Calu3 (cell line): ENCODE results near the gene KIAA0232. TPM values are rescaled to one million over a fixed set of nuclear protein-coding genes. Genes with fewer than 3 reads are reported as not detected.

Experiments used
- BruUV-seq: library from RNA; stranded (reverse); fragments of 400-500 nt; replicated peaks from 2 replicates; lab custom pipeline; 2021; lab: Mats Ljungman, UMichigan
- CTCF ChIA-PET: fragments of 300-600 bp; sonication (Branson Sonifier 250); formaldehyde crosslinking; loops from one replicate; lab custom pipeline; 2022; ENCODE audit warnings: antibody characterized with exemption; lab: Charles Lee
- DNase-seq: peaks from one replicate; pipeline ENCODE4 v3.0.0; 2022
- H3K27ac Mint-ChIP-seq: one replicate; pipeline ENCODE4 v1.8.0; 2022; ENCODE audit warnings: mixed read lengths; ENCODE audit not compliant: unreplicated experiment
- H3K27me3 Mint-ChIP-seq: one replicate; pipeline ENCODE4 v1.8.0; 2022; ENCODE audit warnings: mixed read lengths; ENCODE audit not compliant: unreplicated experiment
- H3K36me3 Mint-ChIP-seq: one replicate; pipeline ENCODE4 v1.8.0; 2022; ENCODE audit warnings: mild to moderate bottlenecking, moderate library complexity, mixed read lengths; ENCODE audit not compliant: insufficient read depth, unreplicated experiment
- H3K4me1 Mint-ChIP-seq: one replicate; pipeline ENCODE4 v1.8.0; 2022; ENCODE audit warnings: mild to moderate bottlenecking, low read depth, mixed read lengths; ENCODE audit not compliant: unreplicated experiment
- H3K4me3 Mint-ChIP-seq: one replicate; pipeline ENCODE4 v1.8.0; 2022; ENCODE audit warnings: mild to moderate bottlenecking, low read depth, moderate library complexity, mixed read lengths; ENCODE audit not compliant: unreplicated experiment
- H3K9me3 Mint-ChIP-seq: one replicate; pipeline ENCODE4 v1.8.0; 2022; ENCODE audit warnings: low read depth, mixed read lengths; ENCODE audit not compliant: unreplicated experiment
- CTCF ChIP-seq: fragments of 200-600 bp; IDR thresholded peaks from one replicate; pipeline ENCODE4 v1.8.0; 2022; ENCODE audit warnings: antibody characterized with exemption; ENCODE audit not compliant: unreplicated experiment
- intact Hi-C: fragments of 100-400 bp; cut with micrococcal nuclease; formaldehyde crosslinking; loops from one replicate; pipeline ENCODE4 v1.10.0; 2022; ENCODE audit not compliant: unreplicated experiment
- total RNA-seq: library from RNA; stranded (reverse); gene quantifications from 2 replicates; pipeline ENCODE4 v1.2.3, GENCODE V29; 2022

The KIAA0232 gene
- total RNA-seq, 1 experiment from 2014 or later, result 17.7 TPM

- DNase-seq, result no peak
- peaks cover 3% of the 10 kb centered on the region for H3K27me3 Mint-ChIP-seq
- intact Hi-C loops, result no loop called here
- H3K4me3 Mint-ChIP-seq, result no peak overlapping the region
- CTCF ChIA-PET, result no interaction called here
- BruUV-seq, result no TSS peak
- no peaks in the 10 kb centered on the region for H3K9me3 Mint-ChIP-seq
- H3K27ac Mint-ChIP-seq, result no peak overlapping the region
- H3K36me3 Mint-ChIP-seq, result no peaks in the 10 kb centered on the region
- peaks cover 23% of the 10 kb centered on the region for H3K4me1 Mint-ChIP-seq
- TF ChIP-seq CTCF, result no peak
These were observed 13.1 kb upstream of the KIAA0232 start for GRCh38 chr4:6769233-6769988.

- Mint-ChIP-seq H3K36me3 (no peaks in the 10 kb centered on the region), H3K27me3 (peaks cover 1% of the 10 kb centered on the region), H3K4me3 (no peak overlapping the region), H3K9me3 (no peaks in the 10 kb centered on the region), H3K27ac (no peak overlapping the region), H3K4me1 (peaks cover 23% of the 10 kb centered on the region)
- CTCF ChIA-PET, result no interaction called here
- DNase-seq, result no peak
- no TSS peak for BruUV-seq
- TF ChIP-seq CTCF, result no peak
- intact Hi-C loops, result no loop called here
These were observed 12.5 kb upstream of the KIAA0232 start for GRCh38 chr4:6769989-6770420.

- H3K4me3 Mint-ChIP-seq, result no peak overlapping the region
- no peak for DNase-seq
- peaks cover 8% of the 10 kb centered on the region for H3K27me3 Mint-ChIP-seq
- TF ChIP-seq CTCF, result no peak
- CTCF ChIA-PET, result no interaction called here
- BruUV-seq, result no TSS peak
- H3K27ac Mint-ChIP-seq, result no peak overlapping the region
- no peaks in the 10 kb centered on the region for H3K9me3 Mint-ChIP-seq
- intact Hi-C loops, result no loop called here
- H3K4me1 Mint-ChIP-seq, result peaks cover 23% of the 10 kb centered on the region
- H3K36me3 Mint-ChIP-seq, result no peaks in the 10 kb centered on the region
These were observed 11.8 kb upstream of the KIAA0232 start for GRCh38 chr4:6770581-6771228.

- peaks cover 14% of the 10 kb centered on the region for H3K27me3 Mint-ChIP-seq
- peaks cover 23% of the 10 kb centered on the region for H3K4me1 Mint-ChIP-seq
- H3K9me3 Mint-ChIP-seq, result no peaks in the 10 kb centered on the region
- H3K36me3 Mint-ChIP-seq, result no peaks in the 10 kb centered on the region
- DNase-seq, result no peak
- intact Hi-C loops, result no loop called here
- CTCF ChIA-PET, result interaction anchor here (0.6 kb wide), 1 partner anchor 8 kb away, joined by 3 read pairs; no protein-coding TSS in a partner anchor
- no peak overlapping the region for H3K27ac Mint-ChIP-seq
- BruUV-seq, result no TSS peak
- no peak for TF ChIP-seq CTCF
- no peak overlapping the region for H3K4me3 Mint-ChIP-seq
These were observed 11.3 kb upstream of the KIAA0232 start for GRCh38 chr4:6771229-6771671.
